ENCODE measurements around the gene NEDD4. TPM values are rescaled to one million over a fixed set of nuclear protein-coding genes. Genes with fewer than 3 reads are reported as not detected.
"Not testable (repeated sequence)": the region's sequence is repeated elsewhere in the genome, so short reads cannot be mapped to it uniquely, and the experiment has no call there.

NEDD4 gene
- total RNA-seq, 1 experiment from 2014 or later: 18.8 TPM

GRCh38 chr15:55823699-55824340, 169.6 kb downstream of the NEDD4 start:
- Histone ChIP-seq H3K4me3 (ENCODE audit: low read depth in 2 of 2, low read length in 2 of 2) (no peak overlapping the region), H3K9me3 (ENCODE audit: control insufficient read depth, insufficient read depth, low read depth, low read length) (no peaks in the 10 kb centered on the region), H3K27me3 (ENCODE audit: control insufficient read depth, insufficient read depth, low read length) (no peaks in the 10 kb centered on the region), H3K4me1 (ENCODE audit: control insufficient read depth, insufficient read depth, low read length) (no peaks in the 10 kb centered on the region), H3K27ac (ENCODE audit: low read length) (no peak overlapping the region), H3K36me3 (ENCODE audit: control insufficient read depth, insufficient read depth, low read length) (no peaks in the 10 kb centered on the region)
- BruUV-seq (replicated peaks): no TSS peak
- POLR2A ChIA-PET: no interaction called here
- no peak for ATAC-seq
- no peak for DNase-seq (ENCODE audit: low read depth, low spot score)
- no peak for TF ChIP-seq POLR2AphosphoS5 (IDR thresholded peaks at IDR 0.05; ENCODE audit: low read depth, low read length)
- TF ChIP-seq TCF7L2 (IDR thresholded peaks at IDR 0.05; ENCODE audit: low read depth, low read length): no peak
- TF ChIP-seq REST (IDR thresholded peaks at IDR 0.05; ENCODE audit: insufficient read depth in 1 of 2, low read depth in 2 of 2, low read length in 1 of 2): no peak
- TF ChIP-seq CTCF (IDR thresholded peaks at IDR 0.05): no peak
- no peak for TF ChIP-seq SIN3A (IDR thresholded peaks at IDR 0.05; ENCODE audit: borderline replicate concordance, insufficient read depth, low read depth, low read length)
- CTCF ChIA-PET: no interaction called here
- in situ Hi-C loops (cut with HindIII; ENCODE audit: low pct_unique_long_range_greater_than_20kb, low sequenced_read_pairs) (no loop called here), intact Hi-C loops (cut with micrococcal nuclease; ENCODE audit: unreplicated experiment) (no loop called here)

- in situ Hi-C loops (cut with HindIII; ENCODE audit: low pct_unique_long_range_greater_than_20kb, low sequenced_read_pairs): no loop called here
- TF ChIP-seq CTCF (IDR thresholded peaks at IDR 0.05): no peak
- peak; percentile 71 for TF ChIP-seq TCF7L2 (IDR thresholded peaks at IDR 0.05; ENCODE audit: low read depth, low read length)
- H3K4me1 ChIP-seq (ENCODE audit: control insufficient read depth, insufficient read depth, low read length): no peaks in the 10 kb centered on the region
- no peak for DNase-seq (ENCODE audit: low read depth, low spot score)
- H3K9me3 ChIP-seq (ENCODE audit: control insufficient read depth, insufficient read depth, low read depth, low read length): no peaks in the 10 kb centered on the region
- no peak overlapping the region for H3K4me3 ChIP-seq (ENCODE audit: low read depth in 2 of 2, low read length in 2 of 2)
- no TSS peak for BruUV-seq (replicated peaks)
- no peak overlapping the region for H3K27ac ChIP-seq (ENCODE audit: low read length)
- POLR2A ChIA-PET: no interaction called here
- intact Hi-C loops (cut with micrococcal nuclease; ENCODE audit: unreplicated experiment): no loop called here
- H3K27me3 ChIP-seq (ENCODE audit: control insufficient read depth, insufficient read depth, low read length): no peaks in the 10 kb centered on the region
- H3K36me3 ChIP-seq (ENCODE audit: control insufficient read depth, insufficient read depth, low read length): no peaks in the 10 kb centered on the region
- ATAC-seq: no peak
- CTCF ChIA-PET: no interaction called here
Measured at GRCh38 chr15:55823191-55823670, 170.2 kb downstream of the NEDD4 start.

- H3K36me3 ChIP-seq (ENCODE audit: control insufficient read depth, insufficient read depth, low read length); intact Hi-C loops (cut with micrococcal nuclease; ENCODE audit: unreplicated experiment); in situ Hi-C loops (cut with HindIII; ENCODE audit: low pct_unique_long_range_greater_than_20kb, low sequenced_read_pairs); ATAC-seq; POLR2A ChIA-PET; H3K9me3 ChIP-seq (ENCODE audit: control insufficient read depth, insufficient read depth, low read depth, low read length); BruUV-seq (replicated peaks); DNase-seq (ENCODE audit: low read depth, low spot score); H3K27ac ChIP-seq (ENCODE audit: low read length); H3K27me3 ChIP-seq (ENCODE audit: control insufficient read depth, insufficient read depth, low read length); H3K4me3 ChIP-seq (ENCODE audit: low read depth in 2 of 2, low read length in 2 of 2); H3K4me1 ChIP-seq (ENCODE audit: control insufficient read depth, insufficient read depth, low read length); CTCF ChIA-PET: not testable (repeated sequence)
Measured at GRCh38 chr15:55821740-55822139, 171.7 kb downstream of the NEDD4 start.

All from Panc1 (cell line).